ENCODE measurements around the gene GRIP1.
A peak's percentile ranks its signal among the peaks of the same experiment; 100 is the strongest.

Gene GRIP1, protein sequence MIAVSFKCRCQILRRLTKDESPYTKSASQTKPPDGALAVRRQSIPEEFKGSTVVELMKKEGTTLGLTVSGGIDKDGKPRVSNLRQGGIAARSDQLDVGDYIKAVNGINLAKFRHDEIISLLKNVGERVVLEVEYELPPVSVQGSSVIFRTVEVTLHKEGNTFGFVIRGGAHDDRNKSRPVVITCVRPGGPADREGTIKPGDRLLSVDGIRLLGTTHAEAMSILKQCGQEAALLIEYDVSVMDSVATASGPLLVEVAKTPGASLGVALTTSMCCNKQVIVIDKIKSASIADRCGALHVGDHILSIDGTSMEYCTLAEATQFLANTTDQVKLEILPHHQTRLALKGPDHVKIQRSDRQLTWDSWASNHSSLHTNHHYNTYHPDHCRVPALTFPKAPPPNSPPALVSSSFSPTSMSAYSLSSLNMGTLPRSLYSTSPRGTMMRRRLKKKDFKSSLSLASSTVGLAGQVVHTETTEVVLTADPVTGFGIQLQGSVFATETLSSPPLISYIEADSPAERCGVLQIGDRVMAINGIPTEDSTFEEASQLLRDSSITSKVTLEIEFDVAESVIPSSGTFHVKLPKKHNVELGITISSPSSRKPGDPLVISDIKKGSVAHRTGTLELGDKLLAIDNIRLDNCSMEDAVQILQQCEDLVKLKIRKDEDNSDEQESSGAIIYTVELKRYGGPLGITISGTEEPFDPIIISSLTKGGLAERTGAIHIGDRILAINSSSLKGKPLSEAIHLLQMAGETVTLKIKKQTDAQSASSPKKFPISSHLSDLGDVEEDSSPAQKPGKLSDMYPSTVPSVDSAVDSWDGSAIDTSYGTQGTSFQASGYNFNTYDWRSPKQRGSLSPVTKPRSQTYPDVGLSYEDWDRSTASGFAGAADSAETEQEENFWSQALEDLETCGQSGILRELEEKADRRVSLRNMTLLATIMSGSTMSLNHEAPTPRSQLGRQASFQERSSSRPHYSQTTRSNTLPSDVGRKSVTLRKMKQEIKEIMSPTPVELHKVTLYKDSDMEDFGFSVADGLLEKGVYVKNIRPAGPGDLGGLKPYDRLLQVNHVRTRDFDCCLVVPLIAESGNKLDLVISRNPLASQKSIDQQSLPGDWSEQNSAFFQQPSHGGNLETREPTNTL

DNA sequence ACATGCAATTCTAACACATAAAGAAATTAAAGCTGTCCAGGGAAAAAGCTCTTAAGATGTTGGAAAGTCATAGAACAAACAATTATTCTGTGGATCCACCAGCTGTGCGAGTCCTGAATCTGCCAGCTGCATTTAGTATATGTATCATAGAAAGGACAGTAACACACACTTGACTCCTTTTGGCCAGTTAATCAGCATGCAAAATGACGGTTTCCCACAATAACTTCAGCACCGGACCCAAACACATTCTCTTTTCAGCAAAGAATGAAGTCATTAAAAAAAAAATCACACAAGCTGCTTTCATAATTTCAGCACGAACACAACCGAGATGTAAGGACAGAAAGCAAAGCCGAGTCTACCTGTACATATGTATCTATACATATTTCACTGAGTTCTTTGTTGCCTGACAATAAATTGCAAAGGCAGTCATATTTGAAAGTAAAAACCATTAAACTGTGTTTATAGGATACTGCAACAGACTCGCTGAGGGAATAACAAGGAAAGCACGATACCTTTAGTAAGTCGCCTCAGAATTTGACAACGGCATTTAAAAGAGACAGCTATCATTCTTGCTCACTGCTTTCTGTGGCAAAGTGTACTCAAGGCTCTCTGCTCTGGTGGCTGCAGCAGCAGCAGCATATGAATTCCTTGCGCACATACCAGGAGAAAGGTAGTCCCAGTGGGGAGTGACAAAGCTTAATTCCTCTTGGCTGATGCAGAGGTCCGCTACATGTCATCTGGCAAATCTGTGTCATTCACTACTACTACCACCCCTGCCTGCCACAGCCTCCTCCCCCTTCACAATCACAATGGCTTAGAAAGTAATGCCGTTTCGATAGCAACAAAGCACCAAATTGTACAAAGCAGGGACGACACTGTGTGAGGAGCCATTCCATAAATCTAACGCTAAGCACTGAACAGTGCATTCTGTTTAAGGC lies at the start of gene GRIP1:
Gene GRIP1 (minus strand): TSS at position 739 of the 938 bp plus-strand sequence. CDS start 172 bp downstream, at position 567.
- no peak for ATAC-seq (ENCODE audit: low read depth)
- H3K9me3 Mint-ChIP-seq = peaks cover 1% of the 10 kb centered on the region
- H3K4me1 Mint-ChIP-seq = peaks cover 8% of the 10 kb centered on the region
- no peak for DNase-seq (ENCODE audit: low spot score in 2 of 2)
- no peaks in the 10 kb centered on the region for H3K36me3 Mint-ChIP-seq
- H3K4me3 Mint-ChIP-seq = no peak within 1 kb of the TSS
- peaks cover 8% of the 10 kb centered on the region for H3K27me3 Mint-ChIP-seq
- no peak within 1 kb of the TSS for H3K27ac Mint-ChIP-seq

DNA sequence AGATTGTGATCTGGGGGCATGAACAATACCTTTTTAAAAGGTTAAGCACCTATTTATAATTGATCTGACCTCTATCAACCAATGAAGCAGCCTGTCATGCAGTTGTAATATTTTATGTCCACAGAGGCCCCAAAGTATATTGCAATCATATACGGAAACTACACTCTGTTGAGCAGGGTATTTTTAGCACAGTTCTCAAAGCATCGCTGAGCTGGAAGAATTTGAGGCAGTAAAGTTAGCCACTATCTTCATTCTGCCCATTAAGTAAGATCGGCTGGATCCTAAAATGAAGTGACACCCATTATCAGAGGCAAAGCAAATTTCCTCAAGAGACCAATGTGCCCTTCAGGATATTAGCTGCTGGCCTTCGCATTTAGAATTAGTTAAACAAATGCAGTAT lies 47.7 kb upstream of the GRIP1 start:
- H3K4me1 Mint-ChIP-seq = peaks cover 3% of the 10 kb centered on the region
- DNase-seq (ENCODE audit: low spot score in 2 of 2) (no peak), ATAC-seq (ENCODE audit: low read depth) (no peak)
- no peak overlapping the region for H3K4me3 Mint-ChIP-seq
- H3K27ac Mint-ChIP-seq = peak overlapping the region; percentile 41
- H3K9me3 Mint-ChIP-seq = no peaks in the 10 kb centered on the region
- H3K36me3 Mint-ChIP-seq = no peaks in the 10 kb centered on the region
- H3K27me3 Mint-ChIP-seq = peaks cover 1% of the 10 kb centered on the region

DNA sequence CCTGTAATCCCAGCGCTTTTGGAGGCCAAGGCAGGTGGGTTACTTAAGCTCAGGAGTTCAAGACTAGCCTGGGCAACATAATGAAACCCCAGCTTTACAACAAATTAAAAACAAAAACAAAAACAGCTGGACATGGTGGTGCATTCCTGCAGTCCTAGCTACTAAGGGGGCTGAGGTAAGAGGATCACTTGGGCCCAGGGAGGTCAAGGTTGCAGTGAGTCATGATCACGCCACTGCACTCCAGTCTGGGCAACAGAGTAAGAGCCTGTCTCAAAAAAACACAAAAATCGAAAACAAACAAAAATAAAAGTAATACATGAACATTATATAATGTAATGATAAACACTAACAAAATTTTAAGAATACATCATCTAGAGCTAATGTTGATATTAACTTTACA lies 46.2 kb upstream of the GRIP1 start:
- Mint-ChIP-seq H3K27me3 (peaks cover 1% of the 10 kb centered on the region), H3K4me1 (peaks cover 3% of the 10 kb centered on the region), H3K27ac (no peak overlapping the region), H3K4me3 (no peak overlapping the region), H3K9me3 (no peaks in the 10 kb centered on the region), H3K36me3 (no peaks in the 10 kb centered on the region)
- no peak for ATAC-seq (ENCODE audit: low read depth)
- no peak for DNase-seq (ENCODE audit: low spot score in 2 of 2)

DNA sequence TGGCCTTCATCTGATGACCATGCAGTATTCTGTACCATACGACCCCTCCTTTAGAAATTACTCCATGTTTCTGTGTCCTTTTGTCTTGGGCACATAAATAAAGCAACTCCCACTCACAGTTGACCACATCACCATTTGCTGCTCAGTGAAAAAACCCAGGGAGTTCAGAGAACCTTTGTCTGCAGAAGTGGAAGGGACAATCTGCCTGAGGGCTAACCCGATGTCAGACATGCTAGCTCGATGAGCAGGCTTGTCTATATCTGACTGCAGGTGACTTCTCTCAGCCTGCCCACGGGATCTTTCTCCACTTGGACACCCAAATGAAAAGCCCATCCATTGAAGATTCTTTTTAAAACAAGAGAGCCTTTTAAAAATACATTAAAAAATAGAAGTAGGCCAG lies 45.7 kb upstream of the GRIP1 start:
- Mint-ChIP-seq H3K9me3 (no peaks in the 10 kb centered on the region), H3K36me3 (no peaks in the 10 kb centered on the region), H3K4me3 (no peak overlapping the region), H3K27me3 (peaks cover 1% of the 10 kb centered on the region), H3K4me1 (peaks cover 3% of the 10 kb centered on the region), H3K27ac (no peak overlapping the region)
- DNase-seq (ENCODE audit: low spot score in 2 of 2) (no peak), ATAC-seq (ENCODE audit: low read depth) (no peak)

DNA sequence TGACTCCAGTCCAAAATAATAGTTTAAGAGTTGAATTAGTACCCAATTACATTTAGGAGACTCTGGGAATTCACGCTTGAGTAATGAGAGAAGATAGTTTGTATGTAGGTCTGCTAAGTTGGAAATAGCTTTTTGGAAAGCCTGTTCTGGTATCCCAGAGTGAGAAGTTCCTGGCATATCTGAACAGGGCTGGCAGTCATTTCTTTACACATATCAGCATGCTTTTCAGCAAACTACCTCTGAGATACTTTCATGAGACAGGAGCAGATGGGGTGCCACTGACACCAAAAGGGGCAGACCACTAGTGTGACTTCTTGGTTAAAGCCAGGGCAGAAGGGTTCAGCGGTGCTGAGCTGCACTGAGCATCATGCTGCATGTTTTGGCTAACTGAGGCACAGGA lies 45.1 kb upstream of the GRIP1 start:
- ATAC-seq (ENCODE audit: low read depth) (no peak), DNase-seq (ENCODE audit: low spot score in 2 of 2) (no peak)
- peaks cover 1% of the 10 kb centered on the region for H3K27me3 Mint-ChIP-seq
- no peak overlapping the region for H3K27ac Mint-ChIP-seq
- H3K4me3 Mint-ChIP-seq = no peak overlapping the region
- H3K4me1 Mint-ChIP-seq = peaks cover 3% of the 10 kb centered on the region
- H3K36me3 Mint-ChIP-seq = no peaks in the 10 kb centered on the region
- H3K9me3 Mint-ChIP-seq = no peaks in the 10 kb centered on the region

DNA sequence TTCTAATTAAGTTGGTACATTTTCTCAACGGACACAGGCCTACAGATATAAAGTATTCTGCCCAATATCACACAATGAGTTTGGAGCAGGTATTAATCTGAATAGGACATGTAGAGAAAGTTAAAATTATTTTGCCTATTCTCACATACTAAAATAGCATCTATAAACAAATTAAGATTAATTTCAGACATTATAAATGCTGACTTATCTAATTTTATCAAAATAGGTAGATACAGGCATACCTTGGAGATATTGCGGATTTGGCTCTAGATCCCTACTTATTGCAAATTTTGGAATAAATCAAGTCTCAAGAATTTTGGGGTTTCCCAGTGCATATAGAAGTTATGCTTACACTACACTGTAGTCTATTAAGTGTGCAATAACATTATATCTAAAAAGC lies 41.0 kb upstream of the GRIP1 start:
- Mint-ChIP-seq H3K9me3 (peaks cover under 1% of the 10 kb centered on the region), H3K36me3 (no peaks in the 10 kb centered on the region), H3K4me3 (no peak overlapping the region), H3K27ac (no peak overlapping the region), H3K27me3 (peaks cover under 1% of the 10 kb centered on the region), H3K4me1 (peaks cover 1% of the 10 kb centered on the region)
- DNase-seq (ENCODE audit: low spot score in 2 of 2) (no peak), ATAC-seq (ENCODE audit: low read depth) (no peak)

DNA sequence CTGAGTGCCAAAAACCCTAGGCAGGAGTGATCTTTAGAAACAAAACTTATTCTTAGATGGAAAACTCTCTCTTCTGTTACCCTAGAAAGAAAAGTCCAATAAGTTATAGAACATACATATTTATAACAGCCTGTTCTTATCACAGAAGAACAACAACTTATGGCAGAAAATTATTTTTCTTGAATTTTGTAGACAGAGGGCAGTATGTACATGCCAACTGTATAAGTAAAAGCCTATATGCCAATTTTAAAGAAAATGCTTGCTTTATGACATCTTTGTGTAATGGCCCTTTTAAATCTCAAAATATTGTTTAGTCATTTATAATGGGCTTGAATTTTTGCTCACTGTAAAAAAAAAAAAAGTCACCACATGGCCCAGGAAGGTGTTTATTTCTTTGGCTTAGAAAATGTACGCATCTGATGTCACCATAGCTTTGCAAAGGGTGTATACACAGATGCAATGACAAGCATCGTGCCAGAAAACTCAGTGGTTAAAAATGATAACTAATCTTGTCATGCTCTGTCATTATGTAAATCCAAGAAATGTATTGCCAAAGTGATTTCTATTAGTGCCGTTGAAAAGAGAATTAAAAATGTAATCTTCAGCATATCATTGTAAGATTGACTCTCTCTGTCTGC lies 38.3 kb upstream of the GRIP1 start:
- Mint-ChIP-seq H3K27ac (no peak overlapping the region), H3K27me3 (peaks cover 4% of the 10 kb centered on the region), H3K9me3 (peaks cover 3% of the 10 kb centered on the region), H3K4me1 (peaks cover 8% of the 10 kb centered on the region), H3K36me3 (no peaks in the 10 kb centered on the region), H3K4me3 (no peak overlapping the region)
- DNase-seq (ENCODE audit: low spot score in 2 of 2) = no peak
- ATAC-seq (ENCODE audit: low read depth) = no peak

DNA sequence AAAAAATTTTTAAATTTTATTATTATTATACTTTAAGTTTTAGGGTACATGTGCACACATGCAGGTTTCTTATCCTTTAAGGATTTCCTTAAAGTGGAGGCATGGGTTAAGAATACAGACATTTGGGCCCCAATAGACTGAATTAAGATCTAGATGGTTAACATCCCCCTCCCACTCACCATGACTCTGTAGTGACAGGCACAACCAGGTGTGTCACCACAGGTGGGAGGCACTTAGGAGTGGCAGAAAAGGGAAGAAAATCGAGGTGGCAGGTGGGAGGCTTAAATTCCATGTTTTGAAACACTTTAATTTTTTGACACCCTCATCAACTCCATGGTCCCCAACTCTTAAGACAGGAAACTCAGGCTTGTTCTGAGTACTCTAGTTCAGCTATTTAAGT lies 37.6 kb upstream of the GRIP1 start:
- DNase-seq (ENCODE audit: low spot score in 2 of 2) = no peak
- H3K27ac Mint-ChIP-seq = no peak overlapping the region
- no peaks in the 10 kb centered on the region for H3K36me3 Mint-ChIP-seq
- H3K9me3 Mint-ChIP-seq = peaks cover 3% of the 10 kb centered on the region
- no peak overlapping the region for H3K4me3 Mint-ChIP-seq
- peaks cover 4% of the 10 kb centered on the region for H3K27me3 Mint-ChIP-seq
- no peak for ATAC-seq (ENCODE audit: low read depth)
- peaks cover 8% of the 10 kb centered on the region for H3K4me1 Mint-ChIP-seq

DNA sequence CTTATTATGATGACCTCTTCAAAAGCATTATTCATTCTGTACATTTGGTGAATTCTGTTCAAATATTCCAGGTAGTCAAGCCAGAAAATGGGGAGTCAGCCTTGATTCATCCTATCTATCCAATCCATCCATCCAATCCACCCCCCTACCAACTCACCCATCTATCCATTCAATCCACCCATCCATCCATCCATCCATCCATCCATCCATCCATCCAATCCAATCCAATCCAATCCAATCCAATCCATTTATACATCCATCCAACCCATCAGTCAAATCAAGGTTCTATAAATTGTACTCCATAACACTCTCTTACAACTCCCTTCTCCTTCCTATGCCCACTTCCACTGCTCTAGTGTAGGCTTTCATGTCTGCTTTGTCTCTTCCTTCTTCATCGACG lies 35.8 kb upstream of the GRIP1 start:
- Mint-ChIP-seq H3K4me3 (peak overlapping the region; percentile 30), H3K36me3 (no peaks in the 10 kb centered on the region), H3K27ac (no peak overlapping the region), H3K9me3 (peaks cover 3% of the 10 kb centered on the region), H3K27me3 (peaks cover 4% of the 10 kb centered on the region), H3K4me1 (peaks cover 10% of the 10 kb centered on the region)
- DNase-seq (ENCODE audit: low spot score in 2 of 2) (no peak), ATAC-seq (ENCODE audit: low read depth) (no peak)

DNA sequence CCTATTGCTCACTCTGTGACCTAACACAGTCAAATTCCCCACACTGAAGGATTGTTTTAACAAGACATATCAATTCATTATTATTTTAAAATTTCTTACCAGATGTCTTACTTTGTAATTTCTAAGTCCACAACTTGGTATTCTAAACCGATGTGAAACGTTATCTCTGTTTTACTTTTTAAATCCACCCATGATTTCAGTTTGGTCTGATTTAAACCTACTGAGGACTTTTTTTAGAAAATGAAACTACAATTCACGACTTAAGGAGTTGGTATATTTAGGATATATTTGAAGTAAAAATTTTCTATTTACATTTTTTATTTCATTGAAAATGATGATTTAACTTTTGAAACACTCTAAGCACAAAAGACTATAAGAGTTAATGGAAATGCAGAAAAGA lies 35.1 kb upstream of the GRIP1 start:
- Mint-ChIP-seq H3K4me1 (peaks cover 12% of the 10 kb centered on the region), H3K4me3 (peak overlapping the region; percentile 39), H3K27ac (peak overlapping the region; percentile 1), H3K9me3 (peaks cover 3% of the 10 kb centered on the region), H3K36me3 (no peaks in the 10 kb centered on the region), H3K27me3 (peaks cover 4% of the 10 kb centered on the region)
- ATAC-seq (ENCODE audit: low read depth) (no peak), DNase-seq (ENCODE audit: low spot score in 2 of 2) (no peak)

DNA sequence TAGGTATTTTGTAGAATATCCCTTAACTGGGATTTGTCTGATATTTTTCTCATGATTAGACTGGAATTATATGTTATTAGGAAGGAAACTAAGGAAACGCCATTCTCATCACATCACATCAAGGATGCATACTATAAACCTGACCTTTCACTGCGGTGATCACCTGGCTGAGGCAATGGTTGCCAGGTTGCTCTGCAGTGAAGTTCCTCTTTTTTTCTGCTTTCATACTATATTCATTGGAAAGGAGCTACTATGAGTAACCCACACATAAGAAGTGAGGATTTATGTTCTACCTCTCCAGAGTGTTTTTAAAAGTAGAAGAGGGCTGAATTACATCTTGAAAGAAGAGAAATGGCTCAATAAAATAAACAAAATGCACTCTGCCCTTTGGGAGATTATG lies 31.0 kb upstream of the GRIP1 start:
- no peak overlapping the region for H3K27ac Mint-ChIP-seq
- ATAC-seq (ENCODE audit: low read depth) (peak; percentile 83), DNase-seq (ENCODE audit: low spot score in 2 of 2) (no peak)
- peaks cover 11% of the 10 kb centered on the region for H3K4me1 Mint-ChIP-seq
- no peak overlapping the region for H3K4me3 Mint-ChIP-seq
- H3K9me3 Mint-ChIP-seq = peaks cover 4% of the 10 kb centered on the region
- peaks cover 7% of the 10 kb centered on the region for H3K27me3 Mint-ChIP-seq
- no peaks in the 10 kb centered on the region for H3K36me3 Mint-ChIP-seq

DNA sequence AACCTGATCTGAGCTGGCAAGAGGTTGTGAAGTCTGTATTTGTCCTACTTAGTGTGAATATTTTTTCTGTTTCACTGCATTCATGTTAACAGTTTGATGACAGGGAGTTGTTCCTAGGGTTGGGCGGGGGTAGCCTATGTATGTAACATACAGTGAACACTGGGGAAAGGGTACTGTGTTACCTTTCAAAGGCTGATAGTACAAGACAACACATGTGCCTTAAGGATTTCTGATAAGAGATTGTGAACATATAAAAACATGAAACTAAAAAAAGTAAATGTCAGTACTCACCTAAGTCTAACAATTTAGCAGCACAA lies 30.5 kb upstream of the GRIP1 start:
- H3K27me3 Mint-ChIP-seq = peaks cover 6% of the 10 kb centered on the region
- ATAC-seq (ENCODE audit: low read depth) (no peak), DNase-seq (ENCODE audit: low spot score in 2 of 2) (no peak)
- peaks cover 8% of the 10 kb centered on the region for H3K4me1 Mint-ChIP-seq
- H3K27ac Mint-ChIP-seq = no peak overlapping the region
- no peaks in the 10 kb centered on the region for H3K36me3 Mint-ChIP-seq
- no peak overlapping the region for H3K4me3 Mint-ChIP-seq
- H3K9me3 Mint-ChIP-seq = peaks cover 2% of the 10 kb centered on the region

All from memory B cell (primary cell).